DND-41 (cell line): Measurements from ENCODE around the gene ATF6.

Experiments used
- CTCF ChIP-seq: IDR thresholded peaks from 2 replicates; pipeline ENCODE4 v1.5.1; 2012; ENCODE audit warnings: borderline replicate concordance, low read length, moderate library complexity, mild to moderate bottlenecking; ENCODE audit not compliant: poor library complexity, severe bottlenecking; ENCODE audit errors: extremely low read depth
- EZH2 ChIP-seq: IDR thresholded peaks from 3 replicates; pipeline ENCODE4 v1.6.1; 2012; ENCODE audit warnings: borderline replicate concordance, low read depth, mild to moderate bottlenecking, moderate library complexity, low read length, inconsistent platforms; ENCODE audit not compliant: severe bottlenecking

- TF ChIP-seq CTCF (no peak), EZH2 (no peak)
Observed at GRCh38 chr1:161810780-161811179, 44.7 kb downstream of the ATF6 start.
